HG03103 (cell line): ENCODE data around the gene CTNS.
A peak's percentile ranks its signal among the peaks of the same experiment; 100 is the strongest.

Experiments used
- ATAC-seq: cut with Tn5 transposase; IDR thresholded peaks from one replicate; pipeline ENCODE4 v1.9.1; 2021; ENCODE audit warnings: low read depth; ENCODE audit not compliant: unreplicated experiment

Gene CTNS

DNA sequence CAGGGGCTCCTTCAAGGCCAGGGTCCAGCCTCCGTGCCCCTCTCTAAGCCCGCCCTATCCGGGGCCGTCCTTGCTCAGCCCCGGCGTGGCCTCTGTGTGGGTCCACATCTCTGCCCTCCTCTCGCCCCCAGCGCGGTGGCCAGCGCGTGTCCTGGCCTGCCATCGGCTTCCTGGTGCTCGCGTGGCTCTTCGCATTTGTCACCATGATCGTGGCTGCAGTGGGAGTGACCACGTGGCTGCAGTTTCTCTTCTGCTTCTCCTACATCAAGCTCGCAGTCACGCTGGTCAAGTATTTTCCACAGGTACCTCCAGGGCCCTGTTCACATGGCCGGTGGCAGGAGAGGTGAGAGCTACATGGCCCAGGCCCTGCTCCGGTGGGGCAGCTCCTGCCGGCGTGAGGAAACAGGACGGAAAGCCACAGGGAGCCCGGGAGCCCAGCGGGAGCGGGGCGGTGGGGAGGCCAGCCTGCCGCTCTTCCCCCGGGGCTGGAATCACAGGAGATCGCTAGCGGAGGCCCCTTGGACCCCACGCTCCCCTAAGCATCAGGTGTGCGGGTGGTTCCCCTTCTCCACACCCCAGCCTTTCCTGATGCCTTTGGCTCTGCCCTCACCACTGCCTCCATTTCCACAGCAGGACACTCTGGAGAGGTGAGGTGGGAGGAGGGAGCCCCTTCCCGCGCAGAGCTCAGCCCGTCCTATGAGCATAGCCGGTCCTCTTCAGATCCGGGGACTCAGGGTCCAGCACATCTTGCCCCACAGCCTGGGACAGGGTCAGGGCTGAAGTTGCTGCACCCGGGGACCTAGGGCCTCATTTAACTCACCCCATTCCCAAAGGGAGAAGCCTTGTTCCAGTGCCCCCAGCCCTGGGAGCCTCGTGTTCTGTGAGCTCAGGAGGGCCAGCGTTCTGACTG is 21.6 kb downstream of the CTNS start:
- ATAC-seq = no peak

DNA sequence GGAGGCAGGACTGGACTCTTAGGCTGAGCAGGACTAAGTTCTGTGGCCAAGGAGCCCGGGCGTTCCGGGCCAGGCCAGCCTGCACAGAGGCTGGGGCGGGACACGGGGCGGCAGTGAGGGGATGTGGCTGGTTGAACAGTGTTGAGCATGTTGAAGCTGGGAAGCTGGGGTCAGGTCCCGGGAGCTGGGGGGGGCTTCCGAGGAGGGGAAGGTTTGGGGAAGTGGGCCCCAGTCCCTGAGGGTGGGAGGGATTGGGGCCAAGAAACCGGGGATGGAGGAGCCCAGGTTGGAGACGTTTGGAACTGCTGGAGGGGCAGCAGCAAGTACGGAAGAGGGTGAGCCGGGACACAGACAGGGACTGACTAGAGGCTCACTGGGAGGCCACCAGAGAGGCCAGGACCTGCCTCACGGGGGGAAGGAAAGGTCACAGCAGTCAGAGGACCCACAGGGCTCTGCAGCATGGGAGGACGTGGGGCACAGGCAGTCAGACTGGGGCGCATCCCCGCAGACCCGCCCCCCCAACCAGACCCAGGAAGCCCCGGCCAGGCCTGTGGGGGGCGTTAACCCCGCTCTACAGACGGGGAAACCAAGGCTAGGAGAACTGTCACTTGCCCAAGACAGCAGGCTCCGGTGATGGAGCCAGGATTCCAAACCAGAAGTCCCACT is 22.4 kb downstream of the CTNS start:
- ATAC-seq = no peak

DNA sequence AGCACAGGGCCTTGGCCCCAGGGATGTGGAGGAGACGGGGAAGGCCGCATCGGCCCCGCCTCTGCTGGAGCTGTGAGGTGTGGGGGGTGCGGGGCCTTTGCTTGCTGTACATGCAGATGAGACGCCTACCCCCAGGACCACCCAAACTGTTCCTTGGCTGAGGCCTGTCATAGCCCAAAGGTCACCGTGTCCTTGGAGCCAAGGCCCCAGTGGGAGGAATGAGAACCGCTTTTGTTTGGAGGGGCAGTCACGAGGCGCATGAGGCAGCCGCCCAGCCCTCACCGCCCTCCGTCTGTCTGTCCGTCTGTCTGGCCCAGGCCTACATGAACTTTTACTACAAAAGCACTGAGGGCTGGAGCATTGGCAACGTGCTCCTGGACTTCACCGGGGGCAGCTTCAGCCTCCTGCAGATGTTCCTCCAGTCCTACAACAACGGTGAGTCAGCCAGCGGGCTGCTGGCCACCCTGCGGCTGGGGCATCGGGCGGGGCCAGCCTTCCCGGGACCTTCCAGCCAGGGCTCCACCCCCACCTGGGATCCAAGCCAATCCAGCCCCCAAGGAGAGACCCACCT is 23.1 kb downstream of the CTNS start:
- no peak for ATAC-seq

DNA sequence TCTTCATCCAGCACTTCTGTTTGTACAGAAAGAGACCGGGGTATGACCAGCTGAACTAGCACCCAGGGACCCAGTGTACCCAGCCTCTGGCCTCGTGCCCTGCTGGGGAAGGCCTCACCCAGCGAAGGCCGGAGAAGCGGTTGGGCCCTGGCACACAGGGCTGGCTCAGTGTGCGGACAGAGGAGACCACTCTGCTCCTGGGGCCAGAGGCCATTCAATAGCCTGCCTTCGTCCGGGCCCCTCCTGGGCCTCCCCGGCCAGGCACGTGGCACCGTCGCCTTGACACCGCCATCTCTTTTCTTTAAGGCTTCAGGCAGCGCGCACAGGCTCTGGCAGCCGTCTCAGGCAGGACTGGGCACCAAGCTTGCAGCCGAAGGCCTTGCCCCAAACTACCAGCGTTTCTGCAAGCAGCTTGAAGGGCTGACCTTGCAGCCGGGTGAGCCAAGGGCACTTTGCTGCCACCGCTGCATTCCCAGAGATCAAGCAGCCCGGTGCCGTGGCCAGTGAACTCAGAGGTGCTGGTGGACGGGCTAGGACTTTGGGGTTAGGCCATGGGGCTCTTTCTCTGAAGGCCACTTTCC is 23.8 kb downstream of the CTNS start:
- no peak for ATAC-seq

DNA sequence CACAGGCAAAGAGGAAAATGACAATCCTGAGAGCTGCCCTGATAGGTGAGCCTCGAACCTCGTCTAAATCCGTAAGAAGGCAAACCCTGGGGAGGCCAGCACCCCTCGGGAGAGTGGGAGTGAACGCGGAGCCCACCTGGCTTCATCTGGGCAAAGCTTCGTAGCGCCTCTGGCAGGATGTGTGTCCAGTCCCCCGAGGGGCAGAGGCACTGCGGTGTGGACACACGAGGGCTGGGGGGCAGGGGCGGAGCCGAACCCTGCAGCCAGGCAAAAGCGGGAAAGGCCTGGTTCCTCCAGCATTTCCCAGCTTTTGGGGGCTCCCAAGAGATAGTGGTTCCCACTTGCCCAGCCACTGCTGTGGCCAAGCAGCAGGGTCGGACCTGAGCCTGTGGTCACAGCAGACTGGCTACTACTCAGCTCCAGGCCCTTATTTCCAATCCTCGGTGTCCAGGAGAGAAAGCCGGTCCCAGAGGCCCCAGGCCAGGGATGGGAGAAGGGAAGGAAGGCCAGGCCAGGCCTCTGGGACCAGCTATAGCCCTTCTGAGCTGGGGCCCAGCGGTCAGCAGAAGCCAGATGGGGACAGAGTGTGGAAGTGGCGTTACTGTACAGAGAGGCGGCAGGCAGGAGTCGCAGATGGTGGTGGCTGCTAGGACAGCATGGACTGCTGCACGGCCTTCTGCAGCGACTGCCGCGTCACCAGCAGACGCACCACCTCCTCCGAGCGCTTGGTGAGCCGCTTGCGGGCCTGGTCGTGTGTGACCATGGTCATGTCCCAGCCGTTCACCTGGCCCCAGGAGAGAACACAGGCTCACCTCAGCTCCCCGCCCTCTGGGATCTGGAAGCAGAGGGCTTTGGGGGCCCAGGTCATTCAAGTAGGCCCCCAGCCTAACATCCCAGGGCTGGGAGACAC is 26.8 kb downstream of the CTNS start:
- ATAC-seq = no peak

DNA sequence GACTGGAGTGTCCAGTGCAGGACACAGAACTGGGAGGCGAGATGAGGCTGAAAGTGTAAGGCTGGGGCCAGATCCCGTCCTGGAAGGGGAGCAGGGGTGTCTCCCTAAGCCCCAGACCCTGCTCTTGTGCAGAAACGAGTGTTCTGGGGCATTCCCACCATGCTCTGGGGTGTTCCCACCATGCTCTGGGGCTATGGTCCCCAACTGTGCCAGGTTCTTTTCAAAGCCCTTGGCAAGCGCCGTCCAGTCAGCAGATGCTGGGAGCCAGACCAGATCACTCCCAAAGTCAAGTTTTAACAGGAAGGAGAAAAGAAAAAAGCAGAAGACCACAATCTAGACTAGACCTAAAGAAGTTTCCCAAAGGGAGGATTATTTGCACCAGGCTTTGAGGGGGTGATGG is 29.3 kb downstream of the CTNS start:
- ATAC-seq = no peak

DNA sequence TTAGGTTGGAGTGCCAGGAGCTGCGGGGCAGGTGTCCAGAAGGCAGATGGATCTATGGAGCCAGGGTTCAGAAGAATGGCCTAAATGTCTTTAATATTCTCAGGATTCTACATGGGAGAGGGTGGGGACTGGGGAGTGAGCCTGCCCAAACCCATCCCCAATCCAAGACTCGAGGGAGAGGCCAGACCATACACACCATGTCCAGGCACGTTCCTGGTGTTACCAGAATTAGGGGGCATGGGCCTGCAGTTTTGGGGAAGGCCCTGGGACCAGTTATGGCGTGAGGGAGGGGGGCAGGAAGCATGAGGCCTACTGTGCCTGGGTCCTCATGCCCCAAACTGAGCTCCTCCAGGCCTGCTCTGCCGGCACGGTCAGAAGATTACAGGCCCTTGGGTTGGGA is 30.0 kb downstream of the CTNS start:
- no peak for ATAC-seq

DNA sequence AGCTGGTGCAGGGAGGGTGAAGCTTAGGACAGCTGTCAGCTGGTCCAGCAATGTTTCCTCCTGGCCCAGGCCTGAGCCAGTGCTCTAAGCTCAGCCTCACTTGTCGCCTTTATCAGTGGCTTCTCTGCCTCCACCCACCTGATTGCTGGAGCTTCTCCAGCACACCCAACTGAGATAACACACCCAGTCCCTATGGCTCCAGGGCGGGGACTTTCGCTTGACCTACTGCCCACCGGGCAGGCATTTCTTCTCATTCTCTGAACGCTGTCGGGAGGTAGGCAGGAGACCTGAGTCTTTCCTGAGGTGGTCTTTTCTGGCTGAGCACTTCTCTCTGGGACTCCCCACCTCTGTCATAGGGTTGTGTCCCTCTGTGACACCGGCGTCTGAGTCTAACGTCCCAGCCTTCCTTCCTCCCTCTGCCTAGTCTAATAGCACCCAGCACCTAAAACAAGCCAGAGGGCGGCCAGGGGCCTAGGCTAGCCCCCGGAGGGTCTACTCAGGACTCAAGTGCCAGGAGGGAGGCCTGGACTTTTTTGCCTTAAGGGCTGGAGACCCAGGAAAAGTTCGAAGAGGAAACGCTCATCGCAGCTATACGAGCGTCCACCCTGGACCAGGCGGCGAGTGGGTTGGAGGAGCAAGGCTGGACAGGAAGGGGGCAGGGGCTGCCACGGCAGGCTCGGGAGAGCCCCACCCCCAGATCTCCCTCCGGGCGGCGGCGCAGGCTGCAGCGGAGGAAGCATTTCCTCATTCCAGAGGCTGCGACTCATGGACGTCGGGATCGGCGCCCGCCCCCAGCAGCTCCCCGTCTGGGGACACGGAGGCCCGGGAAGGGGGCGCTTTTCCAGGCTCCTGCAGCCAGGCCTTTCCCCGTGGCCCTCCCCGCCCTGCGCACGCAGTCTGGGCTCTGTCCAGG is 31.1 kb downstream of the CTNS start:
- no peak for ATAC-seq

DNA sequence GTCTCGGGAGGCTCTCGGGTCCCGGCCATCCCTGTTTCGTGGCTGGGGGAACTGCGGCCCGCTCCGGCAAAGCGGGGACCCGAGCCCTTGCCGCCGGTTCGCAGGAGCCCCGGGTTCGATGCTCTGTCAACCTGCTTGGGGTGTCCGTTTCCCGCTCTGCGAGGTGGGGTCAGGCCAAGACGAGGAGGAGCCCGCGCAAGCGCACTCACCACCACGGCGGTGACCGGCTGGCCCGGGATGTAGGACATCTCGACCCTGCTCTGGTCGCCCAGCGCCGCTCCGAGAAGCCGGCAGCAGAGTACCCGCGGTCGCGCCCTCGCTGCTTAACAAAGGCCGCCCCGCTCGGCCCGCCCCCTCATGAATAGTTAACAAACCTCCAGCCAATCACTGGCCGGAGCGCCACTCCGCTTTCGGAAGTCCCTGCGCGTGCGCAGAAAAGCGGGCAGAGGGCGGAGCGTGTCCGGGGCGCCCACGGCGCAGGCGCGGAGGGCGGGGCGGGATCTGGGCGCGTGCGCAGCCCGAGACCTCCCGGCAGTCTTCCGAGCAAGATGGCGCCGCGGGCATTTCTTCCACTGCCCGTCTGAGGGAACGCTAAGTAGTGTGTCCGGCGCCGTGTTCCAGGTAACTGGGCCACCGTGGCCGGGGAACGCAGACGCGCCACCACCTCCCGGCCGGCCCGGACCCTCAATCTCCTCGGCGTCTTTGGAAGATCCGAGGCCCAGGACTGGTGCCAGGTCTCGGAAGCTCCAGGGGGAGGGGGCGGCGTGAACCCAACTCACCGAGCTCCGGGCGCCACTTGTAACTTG is 31.9 kb downstream of the CTNS start, which contains the start of the genes EMC6 and TAX1BP3:
EMC6 (plus strand) TSS at position 534 of the 806 bp plus-strand sequence. CDS start 335 bp downstream, outside the sequence.
TAX1BP3 (minus strand) TSS at position 300 of the 806 bp plus-strand sequence; CDS start at position 248, 52 bp downstream.
- ATAC-seq = peak; percentile 79

DNA sequence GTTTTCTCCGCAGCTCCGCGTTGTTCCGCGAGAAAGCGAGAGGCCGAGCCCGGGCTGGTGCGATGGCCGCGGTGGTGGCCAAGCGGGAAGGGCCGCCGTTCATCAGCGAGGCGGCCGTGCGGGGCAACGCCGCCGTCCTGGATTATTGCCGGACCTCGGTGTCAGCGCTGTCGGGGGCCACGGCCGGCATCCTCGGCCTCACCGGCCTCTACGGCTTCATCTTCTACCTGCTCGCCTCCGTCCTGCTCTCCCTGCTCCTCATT is 32.5 kb downstream of the CTNS start:
- peak; percentile 4 for ATAC-seq

DNA sequence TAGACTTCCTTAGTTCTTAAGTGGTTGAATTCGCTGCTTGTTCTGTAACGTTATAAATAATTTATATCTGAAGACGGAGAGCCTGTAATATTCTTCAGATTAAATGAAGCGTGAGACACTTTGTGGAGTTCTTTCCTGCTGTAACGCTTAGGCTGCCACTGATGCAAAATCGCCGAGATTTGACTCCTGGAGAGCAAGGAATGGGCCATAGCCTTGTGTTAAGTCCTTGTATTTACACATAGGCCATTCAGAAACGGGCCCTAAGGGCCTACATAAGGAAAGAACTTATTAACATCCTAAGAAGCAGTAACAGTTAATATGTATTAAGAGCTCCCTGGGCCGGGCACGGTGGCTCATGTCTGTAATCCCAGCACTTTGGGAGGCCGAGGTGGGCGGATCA is 33.0 kb downstream of the CTNS start:
- no peak for ATAC-seq

DNA sequence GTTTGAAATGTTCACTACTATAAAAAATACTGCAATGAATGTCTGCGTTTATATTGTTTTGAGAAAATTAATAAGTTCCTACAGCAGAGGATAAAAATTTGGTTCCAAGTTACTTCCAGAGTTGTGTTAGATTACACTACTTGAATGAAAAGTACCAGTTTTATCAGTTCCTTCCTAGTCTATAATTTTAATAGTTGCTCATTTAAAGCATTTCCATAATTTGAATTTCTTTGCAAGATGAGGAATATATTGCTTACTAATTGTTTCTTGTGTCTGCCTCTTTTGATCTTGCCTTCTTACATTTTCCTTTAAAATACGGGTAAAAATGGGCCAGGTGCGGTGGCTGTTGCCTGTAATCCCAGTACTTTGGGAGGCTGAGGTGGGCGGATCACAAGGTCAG is 36.0 kb downstream of the CTNS start:
- no peak for ATAC-seq

DNA sequence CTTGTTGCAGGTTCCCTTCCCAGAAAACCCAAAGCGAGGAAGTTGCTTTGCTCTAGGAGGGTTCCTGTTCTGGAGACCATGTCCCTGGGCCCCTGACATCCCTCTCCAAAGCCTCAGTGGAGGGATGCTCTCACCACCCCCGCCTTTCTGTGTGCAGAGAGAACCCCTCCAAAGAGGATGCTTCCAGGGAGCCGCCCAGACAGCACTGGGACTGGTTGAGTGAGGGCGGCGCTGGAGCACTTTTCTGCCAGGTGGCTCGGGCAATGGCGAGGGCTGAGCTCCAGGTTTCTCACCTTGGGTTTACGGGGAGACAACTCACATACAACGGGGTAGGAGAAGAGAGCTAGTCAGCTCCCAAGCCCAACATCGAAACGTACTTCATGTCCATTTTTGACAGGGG is 39.3 kb downstream of the CTNS start:
- ATAC-seq = no peak

DNA sequence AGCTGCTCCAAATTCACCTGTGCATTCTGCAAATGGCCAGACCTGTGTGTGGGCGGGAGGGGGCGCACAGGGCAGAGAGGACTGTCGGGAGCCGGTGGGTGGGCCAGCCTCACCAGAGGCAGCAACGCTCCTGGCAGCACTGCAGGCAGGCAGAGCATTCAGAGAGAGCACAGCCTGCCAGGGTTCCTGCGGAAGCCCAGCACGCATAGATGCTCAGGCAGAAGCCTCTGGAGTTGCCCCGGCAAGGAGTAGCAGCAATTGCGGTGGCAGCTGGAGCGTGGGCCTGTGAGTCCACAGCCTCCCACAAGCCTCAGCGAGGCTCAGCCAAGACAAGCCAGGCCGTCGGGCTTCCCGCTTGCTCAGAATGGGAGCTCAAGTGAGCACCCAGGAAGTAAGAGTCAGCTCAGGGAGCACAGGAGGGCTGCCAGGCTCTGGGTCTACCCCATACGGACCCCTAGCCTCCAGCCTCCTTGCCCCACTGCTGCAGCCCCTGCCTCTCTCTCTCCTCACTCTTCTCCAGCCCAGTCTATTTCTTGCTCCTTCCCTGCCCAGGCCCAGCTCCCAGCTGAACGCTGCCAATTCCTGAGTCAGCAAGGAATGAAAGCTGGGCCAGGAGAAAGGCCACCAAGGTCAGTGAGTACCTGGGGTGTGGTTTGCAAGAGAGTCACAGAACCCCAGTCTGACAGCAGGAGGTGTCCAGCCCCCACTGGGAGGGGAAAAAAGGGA is 41.7 kb downstream of the CTNS start:
- ATAC-seq = no peak

DNA sequence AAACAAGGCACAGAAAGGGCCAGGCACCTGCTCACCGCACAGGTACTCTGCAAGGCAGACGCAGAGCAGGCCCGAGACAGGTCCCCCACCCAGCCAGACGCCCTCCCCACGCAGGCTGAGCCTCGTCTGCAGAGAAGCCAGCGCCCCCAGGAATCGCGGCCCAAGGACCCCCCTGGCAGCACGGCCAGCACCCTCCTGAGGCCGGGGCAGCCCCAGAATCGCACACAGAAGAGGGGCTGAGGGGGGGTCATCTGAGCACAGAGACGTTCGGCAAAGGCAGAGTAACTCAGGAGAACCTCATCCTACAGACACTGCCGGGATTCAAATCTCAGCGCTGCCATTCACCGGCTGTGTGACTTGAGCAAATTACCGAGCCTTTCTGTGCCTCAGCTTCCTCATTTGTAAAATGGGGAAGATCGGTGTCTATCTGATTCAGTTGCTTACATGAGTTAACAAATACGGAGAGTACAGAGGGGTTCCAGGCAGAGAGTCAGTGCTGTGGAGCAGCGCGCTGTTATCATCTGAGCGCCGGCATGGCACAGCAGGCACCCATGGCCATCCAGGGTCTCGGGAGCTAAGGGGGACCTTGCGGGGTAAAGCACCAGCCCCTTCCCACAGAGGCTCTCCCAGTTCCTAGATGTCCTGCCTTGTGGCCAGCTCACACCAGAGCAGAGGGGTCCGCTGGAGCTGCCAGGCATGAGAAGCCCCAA is 42.4 kb downstream of the CTNS start:
- ATAC-seq = no peak

DNA sequence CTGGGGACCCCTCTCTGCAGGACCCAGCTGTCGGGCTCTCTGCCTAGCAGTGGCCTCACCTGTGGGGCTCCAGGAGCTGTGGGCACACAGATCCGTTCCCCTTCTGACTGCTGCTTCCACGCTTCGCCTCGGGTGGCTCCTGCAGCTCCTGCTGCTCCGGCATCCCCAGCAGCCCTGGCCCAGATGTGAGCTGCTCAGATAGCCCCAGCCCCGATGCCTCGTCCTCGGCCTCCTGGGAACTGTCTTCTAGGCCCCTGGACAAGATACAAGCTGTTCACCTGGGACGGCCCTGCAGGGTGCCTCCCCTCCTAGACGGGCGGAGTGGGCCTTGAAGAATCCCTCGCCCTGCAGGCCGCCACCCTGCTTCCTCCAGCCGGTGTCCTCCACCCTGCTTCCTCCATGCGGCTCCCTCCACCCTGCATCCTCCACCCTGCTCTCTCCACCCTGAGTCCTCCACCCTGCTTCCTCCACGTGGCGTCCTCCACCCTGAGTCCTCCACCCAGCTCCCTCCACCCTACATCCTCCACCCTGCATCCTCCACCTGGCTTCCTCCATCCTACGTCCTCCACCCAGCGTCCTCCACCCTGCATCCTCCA is 43.1 kb downstream of the CTNS start:
- ATAC-seq = no peak

DNA sequence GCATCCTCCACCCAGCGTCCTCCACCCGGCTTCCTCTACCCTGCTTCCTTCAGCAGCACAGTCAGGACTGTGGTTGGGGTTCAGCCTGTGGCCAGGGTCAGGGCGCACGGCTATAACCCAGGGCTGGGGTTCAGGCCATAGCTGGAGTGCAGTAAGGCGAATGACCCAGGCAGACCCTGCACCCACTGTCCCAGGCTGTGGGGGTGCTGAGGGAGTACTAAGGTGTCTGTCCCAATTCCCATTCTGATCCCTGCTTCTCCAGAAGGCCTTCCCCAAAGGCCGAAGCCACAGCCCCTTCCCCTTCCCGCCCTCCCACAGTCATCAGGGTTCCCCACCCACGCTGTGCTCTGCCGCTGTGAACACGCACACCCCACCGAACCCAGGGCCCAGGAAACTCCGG is 44.5 kb downstream of the CTNS start:
- no peak for ATAC-seq
